Astrocyte (in vitro differentiated cells and primary cell): Measurements from ENCODE around the gene RFX7. TPM values are rescaled to one million over a fixed set of nuclear protein-coding genes. Genes with fewer than 3 reads are reported as not detected.

ENCODE experiments used
- DNase-seq: peaks from one replicate; pipeline ENCODE4 v3.0.0-alpha.2; 2010; ENCODE audit warnings: low read depth
- FAIRE-seq: peaks from 2 replicates; lab custom pipeline; 2011; peaks lifted over from hg19 to GRCh38; lab: Jason Lieb, UNC
- H2AFZ ChIP-seq: 2 replicates; pipeline ENCODE4 v1.6.0; 2012; ENCODE audit warnings: low read depth, low read length, inconsistent platforms
- H3K27ac ChIP-seq: 2 replicates; pipeline ENCODE4 v1.5.1; 2011; ENCODE audit warnings: low read depth, low read length, inconsistent platforms
- H3K27me3 ChIP-seq: 2 replicates; pipeline ENCODE4 v1.6.0; 2011; ENCODE audit warnings: low read length, inconsistent platforms; ENCODE audit not compliant: insufficient read depth
- H3K36me3 ChIP-seq: 2 replicates; pipeline ENCODE4 v1.5.1; 2011; ENCODE audit warnings: low read length, inconsistent platforms; ENCODE audit not compliant: insufficient read depth
- H3K4me1 ChIP-seq: 2 replicates; pipeline ENCODE4 v1.5.1; 2011; ENCODE audit warnings: low read length, inconsistent platforms; ENCODE audit not compliant: insufficient read depth
- H3K4me2 ChIP-seq: 2 replicates; pipeline ENCODE4 v1.6.0; 2012; ENCODE audit warnings: low read length, inconsistent platforms
- H3K4me3 ChIP-seq: 2 replicates; pipeline ENCODE4 v1.5.1; 2011; ENCODE audit warnings: low read depth, mild to moderate bottlenecking, low read length, inconsistent platforms; ENCODE audit not compliant: insufficient read depth
- H3K79me2 ChIP-seq: 2 replicates; pipeline ENCODE4 v1.6.0; 2012; ENCODE audit warnings: mild to moderate bottlenecking, low read length, inconsistent platforms; ENCODE audit not compliant: insufficient read depth
- H3K9ac ChIP-seq: 2 replicates; pipeline ENCODE4 v1.6.0; 2012; ENCODE audit warnings: mild to moderate bottlenecking, low read length, inconsistent platforms
- H3K9me3 ChIP-seq: 2 replicates; pipeline ENCODE4 v1.5.1; 2012; ENCODE audit warnings: low read depth, mild to moderate bottlenecking, low read length, inconsistent platforms; ENCODE audit not compliant: insufficient read depth
- H4K20me1 ChIP-seq: 2 replicates; pipeline ENCODE4 v1.6.0; 2012; ENCODE audit warnings: low read length, inconsistent platforms; ENCODE audit not compliant: insufficient read depth
- H3K27ac Mint-ChIP-seq: one replicate; pipeline ENCODE4 v1.8.0; 2021; ENCODE audit warnings: mild to moderate bottlenecking, mixed read lengths; ENCODE audit not compliant: unreplicated experiment
- H3K27me3 Mint-ChIP-seq: one replicate; pipeline ENCODE4 v1.8.0; 2021; ENCODE audit warnings: low read depth, mixed read lengths; ENCODE audit not compliant: unreplicated experiment
- H3K36me3 Mint-ChIP-seq: one replicate; pipeline ENCODE4 v1.8.0; 2021; ENCODE audit warnings: low read depth, mixed read lengths; ENCODE audit not compliant: unreplicated experiment
- H3K4me1 Mint-ChIP-seq: one replicate; pipeline ENCODE4 v1.8.0; 2021; ENCODE audit warnings: low read depth, mixed read lengths; ENCODE audit not compliant: unreplicated experiment
- H3K4me3 Mint-ChIP-seq: one replicate; pipeline ENCODE4 v1.8.0; 2021; ENCODE audit warnings: mild to moderate bottlenecking, moderate library complexity, mixed read lengths; ENCODE audit not compliant: unreplicated experiment
- H3K9me3 Mint-ChIP-seq: one replicate; pipeline ENCODE4 v1.8.0; 2021; ENCODE audit warnings: mild to moderate bottlenecking, mixed read lengths; ENCODE audit not compliant: unreplicated experiment
- CTCF ChIP-seq: IDR thresholded peaks from 2 replicates; pipeline ENCODE4 v1.5.1; 2011; ENCODE audit warnings: low read depth, mild to moderate bottlenecking, inconsistent platforms, low read length, moderate library complexity; ENCODE audit not compliant: insufficient read depth
- EZH2 ChIP-seq: IDR thresholded peaks from 2 replicates; pipeline ENCODE4 v1.6.1; 2012; ENCODE audit warnings: mild to moderate bottlenecking, low read length, inconsistent platforms; ENCODE audit not compliant: insufficient read depth
- total RNA-seq: library from RNA; stranded (reverse); gene quantifications from 2 replicates; pipeline ENCODE4 v1.2.1, GENCODE V29; 2021

Gene RFX7
- total RNA-seq, 1 donor from 2014 or later, result 46.3 TPM

GRCh38 chr15:56244038-56244810 is 545 bp upstream of the RFX7 start:
- peak overlapping the region; percentile 80 for H3K4me3 ChIP-seq
- no peaks in the 10 kb centered on the region for H4K20me1 ChIP-seq
- peak overlapping the region; percentile 75 for H3K27ac ChIP-seq
- Mint-ChIP-seq H3K27me3 (no peaks in the 10 kb centered on the region), H3K9me3 (no peaks in the 10 kb centered on the region), H3K4me1 (peaks cover 10% of the 10 kb centered on the region), H3K4me3 (peak overlapping the region; percentile 93), H3K27ac (peak overlapping the region; percentile 91), H3K36me3 (peaks cover 1% of the 10 kb centered on the region)
- FAIRE-seq (no peak), DNase-seq (peak; percentile 79)
- no peaks in the 10 kb centered on the region for H3K36me3 ChIP-seq
- peaks cover 42% of the 10 kb centered on the region for H3K79me2 ChIP-seq
- TF ChIP-seq CTCF (no peak), EZH2 (no peak)
- H3K9ac ChIP-seq, result peak overlapping the region; percentile 85
- H3K4me1 ChIP-seq, result peaks cover 15% of the 10 kb centered on the region
- no peaks in the 10 kb centered on the region for H3K27me3 ChIP-seq
- H2AFZ ChIP-seq, result peak overlapping the region; percentile 76
- peak overlapping the region; percentile 97 for H3K4me2 ChIP-seq
- no peaks in the 10 kb centered on the region for H3K9me3 ChIP-seq

- H3K27ac ChIP-seq, result peak overlapping the region; percentile 5
- H3K4me3 ChIP-seq, result peak overlapping the region; percentile 75
- H3K27me3 Mint-ChIP-seq, result no peaks in the 10 kb centered on the region
- peak overlapping the region; percentile 95 for H3K4me3 Mint-ChIP-seq
- H3K4me1 Mint-ChIP-seq, result peaks cover 11% of the 10 kb centered on the region
- H3K27ac Mint-ChIP-seq, result peak overlapping the region; percentile 36
- peak overlapping the region; percentile 85 for H3K9ac ChIP-seq
- peaks cover 6% of the 10 kb centered on the region for H3K36me3 Mint-ChIP-seq
- DNase-seq (no peak), FAIRE-seq (no peak)
- peak overlapping the region; percentile 97 for H3K4me2 ChIP-seq
- no peak for TF ChIP-seq CTCF
- TF ChIP-seq EZH2, result no peak
- H3K4me1 ChIP-seq, result peaks cover 15% of the 10 kb centered on the region
- no peaks in the 10 kb centered on the region for H3K9me3 Mint-ChIP-seq
- H3K36me3 ChIP-seq, result no peaks in the 10 kb centered on the region
- H3K79me2 ChIP-seq, result peaks cover 57% of the 10 kb centered on the region
- no peak overlapping the region for H2AFZ ChIP-seq
- peaks cover 1% of the 10 kb centered on the region for H4K20me1 ChIP-seq
- no peaks in the 10 kb centered on the region for H3K9me3 ChIP-seq
- H3K27me3 ChIP-seq, result no peaks in the 10 kb centered on the region
These were observed 1.0 kb downstream of the RFX7 start for GRCh38 chr15:56242576-56243162.
